Measurements from ENCODE around the gene CCNK. TPM values are rescaled to one million over a fixed set of nuclear protein-coding genes. Genes with fewer than 3 reads are reported as not detected.

CCNK gene
- total RNA-seq, 1 donor from 2014 or later: 62.3 TPM

DNA sequence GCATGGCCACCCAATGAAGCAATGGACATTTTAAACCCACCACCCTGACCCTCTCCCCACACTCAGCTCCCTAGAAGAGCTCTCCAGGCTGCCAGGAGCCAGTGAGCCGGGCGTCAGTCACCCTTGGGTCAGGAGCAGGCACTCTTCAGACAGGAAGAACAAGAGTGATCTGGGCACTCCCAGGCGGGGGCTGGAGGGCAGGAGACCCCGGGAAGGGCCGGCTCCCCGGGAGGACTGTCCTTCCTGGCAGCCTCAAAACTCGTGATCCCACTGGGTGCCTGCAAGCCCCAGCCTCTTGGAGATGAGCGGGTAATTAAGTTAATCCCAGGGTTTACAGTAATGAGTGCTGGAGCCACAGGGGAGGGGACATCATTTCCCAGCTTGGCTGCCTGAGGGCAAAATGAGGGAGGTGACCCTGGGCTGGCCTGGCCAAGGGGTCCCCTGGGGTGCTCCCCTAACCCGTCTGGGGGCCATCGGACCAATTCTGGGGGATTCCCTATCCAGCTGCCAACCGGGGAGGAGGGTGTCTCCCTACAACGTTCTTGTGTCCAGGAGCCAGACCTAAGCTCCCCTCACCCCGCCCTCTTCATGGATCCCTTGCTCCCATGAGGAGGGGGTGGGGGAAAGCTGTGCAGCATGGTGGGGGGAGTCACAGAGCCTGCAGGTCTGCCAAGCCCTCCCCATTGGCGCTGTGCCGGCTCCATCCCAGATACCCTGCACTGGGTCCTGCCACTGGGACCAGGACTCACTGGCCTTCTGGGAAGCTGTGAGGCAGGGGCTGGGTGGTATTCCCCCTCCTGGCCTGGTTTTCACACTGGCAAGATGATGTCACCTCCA lies 59.2 kb downstream of the CCNK start:
- H3K4me3 Mint-ChIP-seq (ENCODE audit: unreplicated experiment): no peak overlapping the region
- H3K9me3 Mint-ChIP-seq (ENCODE audit: low read depth): no peaks in the 10 kb centered on the region
- H3K36me3 Mint-ChIP-seq (ENCODE audit: low read depth): no peaks in the 10 kb centered on the region
- peaks cover 32% of the 10 kb centered on the region for H3K4me1 Mint-ChIP-seq (ENCODE audit: low read depth)
- DNase-seq (ENCODE audit: low spot score): no peak
- no peak overlapping the region for H3K27ac Mint-ChIP-seq (ENCODE audit: unreplicated experiment)
- TF ChIP-seq, protein P1, sequence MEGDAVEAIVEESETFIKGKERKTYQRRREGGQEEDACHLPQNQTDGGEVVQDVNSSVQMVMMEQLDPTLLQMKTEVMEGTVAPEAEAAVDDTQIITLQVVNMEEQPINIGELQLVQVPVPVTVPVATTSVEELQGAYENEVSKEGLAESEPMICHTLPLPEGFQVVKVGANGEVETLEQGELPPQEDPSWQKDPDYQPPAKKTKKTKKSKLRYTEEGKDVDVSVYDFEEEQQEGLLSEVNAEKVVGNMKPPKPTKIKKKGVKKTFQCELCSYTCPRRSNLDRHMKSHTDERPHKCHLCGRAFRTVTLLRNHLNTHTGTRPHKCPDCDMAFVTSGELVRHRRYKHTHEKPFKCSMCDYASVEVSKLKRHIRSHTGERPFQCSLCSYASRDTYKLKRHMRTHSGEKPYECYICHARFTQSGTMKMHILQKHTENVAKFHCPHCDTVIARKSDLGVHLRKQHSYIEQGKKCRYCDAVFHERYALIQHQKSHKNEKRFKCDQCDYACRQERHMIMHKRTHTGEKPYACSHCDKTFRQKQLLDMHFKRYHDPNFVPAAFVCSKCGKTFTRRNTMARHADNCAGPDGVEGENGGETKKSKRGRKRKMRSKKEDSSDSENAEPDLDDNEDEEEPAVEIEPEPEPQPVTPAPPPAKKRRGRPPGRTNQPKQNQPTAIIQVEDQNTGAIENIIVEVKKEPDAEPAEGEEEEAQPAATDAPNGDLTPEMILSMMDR (IDR thresholded peaks at IDR 0.05): no peak
- no peaks in the 10 kb centered on the region for H3K27me3 Mint-ChIP-seq (ENCODE audit: low read depth)

DNA sequence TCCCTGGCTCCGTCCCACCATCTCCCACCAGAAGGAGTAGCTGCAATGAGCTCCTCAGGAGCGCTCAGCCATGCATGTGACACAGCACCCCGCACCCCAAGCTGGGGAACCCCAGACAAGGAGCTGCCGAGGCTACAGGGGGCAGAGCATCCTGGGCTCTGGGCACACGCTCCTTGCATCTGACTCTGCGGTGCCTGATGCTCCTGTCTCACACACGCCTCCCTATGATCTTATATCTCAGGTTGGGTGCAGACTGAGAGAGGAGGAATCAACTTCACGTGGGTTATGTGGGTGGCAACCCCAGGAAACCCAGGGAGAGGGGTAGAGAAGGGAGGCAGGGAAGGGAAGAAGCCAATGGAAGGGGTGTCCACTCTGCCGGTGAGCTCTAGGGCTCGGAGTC lies 60.0 kb downstream of the CCNK start:
- Mint-ChIP-seq H3K36me3 (ENCODE audit: low read depth) (no peaks in the 10 kb centered on the region), H3K27ac (ENCODE audit: unreplicated experiment) (no peak overlapping the region), H3K4me1 (ENCODE audit: low read depth) (peaks cover 34% of the 10 kb centered on the region), H3K9me3 (ENCODE audit: low read depth) (no peaks in the 10 kb centered on the region), H3K4me3 (ENCODE audit: unreplicated experiment) (no peak overlapping the region), H3K27me3 (ENCODE audit: low read depth) (no peaks in the 10 kb centered on the region)
- DNase-seq (ENCODE audit: low spot score): no peak
- TF ChIP-seq, protein P1 (IDR thresholded peaks at IDR 0.05): no peak

DNA sequence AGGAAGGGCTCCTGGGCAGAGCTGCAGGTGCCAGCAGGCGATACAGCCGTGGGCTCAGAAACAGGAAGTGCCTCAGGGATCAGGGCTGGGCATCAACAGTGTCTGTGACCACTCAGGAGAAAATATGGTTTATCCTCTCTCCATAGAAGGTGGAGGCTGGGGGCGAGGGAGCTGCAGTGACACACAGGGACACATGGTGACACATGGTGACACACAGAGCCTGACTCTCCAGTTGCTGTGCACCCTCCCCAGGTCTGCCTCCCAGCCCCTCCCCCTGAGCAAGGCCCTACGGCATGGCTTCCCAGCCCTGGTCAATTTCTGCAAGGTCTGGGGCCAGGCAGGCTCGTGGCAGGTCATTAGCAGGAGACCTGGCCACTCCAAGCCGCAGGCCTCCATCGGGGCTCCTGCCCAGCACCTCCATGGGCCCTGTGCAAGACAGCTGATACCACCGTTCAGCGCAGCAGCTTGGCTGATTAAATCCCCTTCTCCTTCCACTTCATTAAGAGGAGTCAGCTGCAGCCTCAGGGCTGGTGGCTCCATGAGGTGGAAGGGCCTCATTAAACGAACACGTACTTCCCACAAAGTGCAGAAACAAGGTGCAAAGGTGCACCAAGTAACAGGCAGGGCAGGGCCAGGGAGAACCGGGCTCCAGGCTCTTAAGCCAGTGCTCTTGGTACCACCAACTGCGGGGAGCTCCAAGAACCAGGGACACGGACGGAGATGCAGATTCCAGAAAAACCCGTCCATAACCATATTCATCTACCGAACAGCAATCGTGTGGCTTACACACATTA lies 60.7 kb downstream of the CCNK start:
- Mint-ChIP-seq H3K9me3 (ENCODE audit: low read depth) (no peaks in the 10 kb centered on the region), H3K27ac (ENCODE audit: unreplicated experiment) (no peak overlapping the region)

DNA sequence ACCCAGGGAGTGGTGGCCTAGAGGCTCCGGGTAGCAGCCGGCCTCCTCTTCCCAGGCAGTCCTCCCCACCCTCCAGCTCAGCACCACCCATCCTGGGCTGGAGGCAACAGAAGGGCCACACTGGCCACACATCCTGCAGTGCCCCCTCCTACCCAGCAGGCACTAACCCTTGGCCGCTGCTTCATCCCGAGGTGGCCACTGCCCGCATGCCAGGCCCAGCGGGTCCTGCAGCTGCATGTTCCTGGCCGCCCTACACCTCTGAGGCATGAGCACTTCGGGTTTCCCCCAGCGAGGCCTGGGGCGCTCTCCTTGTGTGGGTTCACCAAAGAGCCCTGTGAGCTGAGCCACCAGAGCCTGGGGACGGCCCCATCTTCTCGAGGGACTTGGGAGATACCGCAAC lies 61.4 kb downstream of the CCNK start:
- TF ChIP-seq, protein P1 (IDR thresholded peaks at IDR 0.05): no peak
- Mint-ChIP-seq H3K9me3 (ENCODE audit: low read depth) (no peaks in the 10 kb centered on the region), H3K4me3 (ENCODE audit: unreplicated experiment) (no peak overlapping the region), H3K4me1 (ENCODE audit: low read depth) (peaks cover 27% of the 10 kb centered on the region), H3K27me3 (ENCODE audit: low read depth) (no peaks in the 10 kb centered on the region), H3K27ac (ENCODE audit: unreplicated experiment) (no peak overlapping the region), H3K36me3 (ENCODE audit: low read depth) (no peaks in the 10 kb centered on the region)
- no peak for DNase-seq (ENCODE audit: low spot score)

More for the DNA sequence above, 60.7 kb downstream of the CCNK start:
- Mint-ChIP-seq H3K27me3 (ENCODE audit: low read depth) (no peaks in the 10 kb centered on the region), H3K4me3 (ENCODE audit: unreplicated experiment) (no peak overlapping the region), H3K36me3 (ENCODE audit: low read depth) (no peaks in the 10 kb centered on the region), H3K4me1 (ENCODE audit: low read depth) (peaks cover 33% of the 10 kb centered on the region)
- DNase-seq (ENCODE audit: low spot score): no peak
- TF ChIP-seq, protein P1 (IDR thresholded peaks at IDR 0.05): no peak

DNA sequence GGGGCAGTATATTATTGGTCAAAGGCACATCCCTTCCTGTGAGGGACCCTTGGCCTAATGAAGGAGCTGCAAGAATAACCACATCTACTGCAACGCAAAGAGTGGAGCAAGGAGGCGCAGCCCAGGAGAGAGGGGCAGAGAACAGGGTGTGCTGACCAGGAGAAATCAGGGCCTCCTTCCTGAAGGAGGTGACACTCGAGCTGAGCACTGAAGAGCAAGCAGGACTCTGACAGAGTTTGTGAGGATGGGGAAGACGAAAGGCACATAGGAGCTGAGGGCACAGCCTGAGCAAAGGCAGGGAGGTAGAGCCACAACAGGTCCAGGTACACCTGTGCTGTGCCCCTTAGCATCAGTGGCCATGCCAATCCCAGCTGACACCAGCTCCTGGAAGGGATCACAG lies 62.2 kb downstream of the CCNK start:
- no peaks in the 10 kb centered on the region for H3K27me3 Mint-ChIP-seq (ENCODE audit: low read depth)
- peaks cover 19% of the 10 kb centered on the region for H3K4me1 Mint-ChIP-seq (ENCODE audit: low read depth)
- no peak overlapping the region for H3K27ac Mint-ChIP-seq (ENCODE audit: unreplicated experiment)
- no peak overlapping the region for H3K4me3 Mint-ChIP-seq (ENCODE audit: unreplicated experiment)
- H3K9me3 Mint-ChIP-seq (ENCODE audit: low read depth): no peaks in the 10 kb centered on the region
- H3K36me3 Mint-ChIP-seq (ENCODE audit: low read depth): no peaks in the 10 kb centered on the region
- TF ChIP-seq, protein P1 (IDR thresholded peaks at IDR 0.05): no peak
- no peak for DNase-seq (ENCODE audit: low spot score)

Data from chondrocyte (in vitro differentiated cells).